ENCODE measurements around the gene RNF208.

Gene RNF208

DNA sequence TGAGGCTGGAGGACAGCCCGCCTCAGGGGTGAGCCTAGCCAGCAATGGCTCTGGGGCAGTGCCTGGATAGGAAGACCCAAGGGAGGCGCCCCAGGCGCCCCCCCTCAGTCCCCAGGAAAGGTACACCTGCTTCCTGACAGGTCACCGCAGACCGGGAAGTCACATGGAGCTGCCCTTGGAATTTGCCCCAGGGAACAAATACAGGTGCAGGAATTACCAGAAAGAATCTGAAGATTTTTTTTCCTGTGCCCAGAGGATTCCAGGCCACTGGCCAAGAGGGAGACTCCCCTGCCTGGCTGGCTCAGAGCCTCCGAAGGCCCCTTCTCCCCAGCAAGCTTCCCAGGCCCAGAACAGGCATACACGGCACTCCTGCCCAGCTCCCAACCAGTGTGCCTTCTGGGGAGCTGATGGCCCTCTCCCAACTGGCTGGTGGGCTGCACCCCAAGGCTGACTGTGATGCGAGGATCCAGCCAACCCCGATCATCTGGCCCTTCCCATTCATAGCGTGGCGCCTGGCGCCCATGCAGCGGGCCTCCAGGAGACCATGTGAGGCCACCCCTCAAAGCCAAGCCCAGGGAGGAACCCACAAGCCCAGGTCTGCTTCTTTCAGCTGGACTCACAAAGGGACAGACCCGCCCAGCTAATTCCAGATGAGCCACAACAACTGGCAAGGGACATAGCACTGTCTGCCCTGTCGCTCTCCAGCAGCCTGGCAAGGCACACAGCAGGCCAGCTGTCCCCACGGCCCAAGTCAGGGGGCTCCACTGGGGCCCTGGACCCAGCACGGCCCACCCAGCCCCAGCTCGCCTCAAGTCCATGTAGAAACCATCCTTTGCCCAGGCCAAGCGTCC is 23.8 kb downstream of the RNF208 start:
- Histone ChIP-seq H3K4me1 (ENCODE audit: insufficient read depth, low read length) (peaks cover 34% of the 10 kb centered on the region), H3K4me3 (ENCODE audit: low read depth in 1 of 2, low read length in 2 of 2) (no peak overlapping the region), H3K27ac (ENCODE audit: low read depth, low read length) (no peak overlapping the region), H3K27me3 (ENCODE audit: control insufficient read depth in 1 of 2, insufficient read depth in 2 of 2, low read length in 2 of 2) (no peaks in the 10 kb centered on the region), H3K9me3 (ENCODE audit: low read length) (no peaks in the 10 kb centered on the region), H3K9ac (ENCODE audit: low read length) (no peak overlapping the region), H3K36me3 (ENCODE audit: insufficient read depth, low read length) (no peaks in the 10 kb centered on the region)

DNA sequence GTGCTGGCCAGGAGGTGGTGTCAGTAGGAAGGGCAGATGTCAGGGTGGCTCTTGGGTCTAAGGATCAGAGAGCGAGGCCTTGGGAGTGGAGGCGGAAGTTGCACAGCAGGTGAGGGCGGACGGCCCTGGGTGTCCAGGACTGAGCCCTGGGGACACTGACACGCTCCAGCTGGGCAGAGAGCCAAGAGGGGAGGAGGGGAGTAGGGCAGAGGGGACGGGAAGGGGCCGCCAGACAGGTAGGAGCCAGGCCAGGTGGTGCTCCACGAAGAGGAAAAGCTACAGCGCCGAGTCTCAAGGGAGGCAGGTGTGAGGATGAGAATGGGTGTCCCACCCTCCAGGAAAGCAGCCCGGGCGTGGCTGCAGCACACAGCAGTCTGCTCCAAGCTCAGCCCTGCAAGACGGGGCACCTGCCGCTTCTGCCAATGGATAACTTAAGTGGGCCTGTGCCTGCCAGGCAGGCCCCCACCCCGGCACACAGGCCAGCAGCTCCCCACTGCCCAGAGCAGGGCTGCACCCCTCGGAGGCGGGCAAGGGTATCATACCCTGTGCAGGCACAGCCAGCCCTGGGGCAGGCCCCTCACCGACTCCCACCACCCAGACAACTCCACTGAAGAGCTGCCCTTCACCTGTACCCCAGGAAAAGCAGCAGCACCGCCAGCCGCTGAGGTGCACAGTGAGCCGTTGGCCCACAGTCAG is 26.4 kb downstream of the RNF208 start:
- Histone ChIP-seq H3K4me1 (ENCODE audit: insufficient read depth, low read length) (peaks cover 18% of the 10 kb centered on the region), H3K36me3 (ENCODE audit: insufficient read depth, low read length) (peaks cover 10% of the 10 kb centered on the region), H3K27me3 (ENCODE audit: control insufficient read depth in 1 of 2, insufficient read depth in 2 of 2, low read length in 2 of 2) (no peaks in the 10 kb centered on the region), H3K9me3 (ENCODE audit: low read length) (no peaks in the 10 kb centered on the region), H3K4me3 (ENCODE audit: low read depth in 1 of 2, low read length in 2 of 2) (no peak overlapping the region), H3K27ac (ENCODE audit: low read depth, low read length) (no peak overlapping the region), H3K9ac (ENCODE audit: low read length) (no peak overlapping the region)

DNA sequence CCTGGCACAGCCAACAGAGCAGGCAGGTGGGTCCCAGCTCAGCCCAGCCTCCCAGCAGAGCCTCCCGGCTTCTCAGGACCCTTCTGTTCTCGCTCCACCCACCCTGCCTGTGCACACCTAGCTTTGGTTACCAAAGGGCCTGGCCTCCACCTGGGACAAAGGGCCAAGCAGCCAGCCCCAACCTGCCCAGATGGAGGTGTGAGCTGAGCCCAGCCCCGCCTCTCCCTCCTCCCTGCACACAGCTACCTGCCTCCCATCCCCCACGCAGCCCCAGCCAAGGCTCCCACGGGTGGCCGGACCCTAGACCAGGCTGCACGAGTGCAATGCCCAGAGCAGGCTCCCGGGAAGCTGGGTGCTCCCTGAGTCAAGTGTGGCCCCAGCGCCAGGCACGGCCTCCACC is 27.1 kb downstream of the RNF208 start:
- H3K4me3 ChIP-seq (ENCODE audit: low read depth in 1 of 2, low read length in 2 of 2), result no peak overlapping the region

DNA sequence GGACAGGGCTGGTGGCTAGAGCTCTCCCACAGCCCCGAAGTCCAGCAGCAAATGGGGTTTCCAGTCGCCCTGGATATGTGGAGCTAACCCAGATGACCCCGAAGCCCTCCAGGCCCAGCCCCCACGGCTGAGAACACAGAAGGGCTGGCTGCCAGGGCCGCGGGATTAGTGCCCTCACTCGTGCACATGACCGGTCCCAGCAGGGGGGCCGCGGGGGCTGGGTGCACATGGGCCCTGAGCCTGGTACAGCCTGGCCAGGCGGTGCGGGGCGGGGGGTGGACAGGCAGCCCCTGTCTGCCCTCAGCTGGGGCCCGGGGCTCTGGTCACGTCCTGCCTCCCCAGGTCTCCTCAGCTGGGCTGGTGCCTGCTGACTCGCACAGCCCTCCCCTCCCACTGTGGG is 27.7 kb downstream of the RNF208 start:
- Histone ChIP-seq H3K27me3 (ENCODE audit: control insufficient read depth in 1 of 2, insufficient read depth in 2 of 2, low read length in 2 of 2) (no peaks in the 10 kb centered on the region), H3K4me3 (ENCODE audit: low read depth in 1 of 2, low read length in 2 of 2) (no peak overlapping the region), H3K9ac (ENCODE audit: low read length) (no peak overlapping the region), H3K36me3 (ENCODE audit: insufficient read depth, low read length) (peaks cover 20% of the 10 kb centered on the region), H3K4me1 (ENCODE audit: insufficient read depth, low read length) (peaks cover 26% of the 10 kb centered on the region), H3K27ac (ENCODE audit: low read depth, low read length) (no peak overlapping the region), H3K9me3 (ENCODE audit: low read length) (no peaks in the 10 kb centered on the region)

More for the DNA sequence above, 27.1 kb downstream of the RNF208 start:
- Histone ChIP-seq H3K4me1 (ENCODE audit: insufficient read depth, low read length) (peaks cover 23% of the 10 kb centered on the region), H3K36me3 (ENCODE audit: insufficient read depth, low read length) (peaks cover 18% of the 10 kb centered on the region), H3K27ac (ENCODE audit: low read depth, low read length) (no peak overlapping the region), H3K27me3 (ENCODE audit: control insufficient read depth in 1 of 2, insufficient read depth in 2 of 2, low read length in 2 of 2) (no peaks in the 10 kb centered on the region), H3K9me3 (ENCODE audit: low read length) (no peaks in the 10 kb centered on the region), H3K9ac (ENCODE audit: low read length) (no peak overlapping the region)

DNA sequence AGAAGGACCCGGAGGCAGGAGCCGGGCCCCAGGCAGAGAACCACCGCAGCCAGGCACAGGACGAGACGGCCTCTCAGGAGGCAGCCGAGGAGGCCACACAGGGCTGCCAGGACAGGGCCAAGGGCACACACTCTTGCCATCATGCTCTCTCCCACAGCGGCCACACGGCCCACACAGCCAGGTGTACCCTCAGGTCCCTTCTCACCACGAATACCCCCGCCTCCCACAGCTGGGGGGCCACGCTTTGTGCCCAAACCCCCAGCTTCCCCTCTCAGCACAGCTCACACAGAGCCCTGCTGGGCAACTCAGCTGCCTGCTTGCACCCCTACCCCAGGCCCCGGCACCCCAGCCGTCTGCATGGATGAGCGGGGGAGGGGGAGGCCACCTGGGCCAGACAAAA is 28.3 kb downstream of the RNF208 start:
- Histone ChIP-seq H3K4me1 (ENCODE audit: insufficient read depth, low read length) (peaks cover 22% of the 10 kb centered on the region), H3K27me3 (ENCODE audit: control insufficient read depth in 1 of 2, insufficient read depth in 2 of 2, low read length in 2 of 2) (no peaks in the 10 kb centered on the region), H3K9ac (ENCODE audit: low read length) (no peak overlapping the region), H3K27ac (ENCODE audit: low read depth, low read length) (no peak overlapping the region), H3K9me3 (ENCODE audit: low read length) (no peaks in the 10 kb centered on the region), H3K36me3 (ENCODE audit: insufficient read depth, low read length) (peaks cover 20% of the 10 kb centered on the region), H3K4me3 (ENCODE audit: low read depth in 1 of 2, low read length in 2 of 2) (no peak overlapping the region)

DNA sequence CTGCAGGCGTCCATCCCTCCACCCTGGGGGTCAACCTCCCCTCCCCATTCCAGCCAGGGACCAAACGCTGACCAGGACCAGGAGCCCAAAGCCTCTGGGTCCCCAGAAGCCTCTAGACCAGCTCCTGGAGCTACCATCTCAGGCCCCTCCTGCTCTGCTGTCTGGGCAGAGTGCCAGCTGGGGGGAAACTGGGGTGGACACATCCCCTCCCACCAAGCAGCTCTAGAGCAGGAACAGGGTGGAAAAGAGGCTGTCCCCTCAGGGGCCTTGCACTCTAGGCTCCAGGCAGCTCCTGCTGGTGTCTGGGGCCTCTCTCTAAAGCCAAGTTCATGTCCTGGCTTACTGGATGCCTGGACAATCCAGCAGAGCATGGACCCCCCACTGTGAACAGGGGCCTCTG is 29.2 kb downstream of the RNF208 start:
- Histone ChIP-seq H3K4me1 (ENCODE audit: insufficient read depth, low read length) (peaks cover 13% of the 10 kb centered on the region), H3K27me3 (ENCODE audit: control insufficient read depth in 1 of 2, insufficient read depth in 2 of 2, low read length in 2 of 2) (no peaks in the 10 kb centered on the region), H3K27ac (ENCODE audit: low read depth, low read length) (no peak overlapping the region), H3K4me3 (ENCODE audit: low read depth in 1 of 2, low read length in 2 of 2) (no peak overlapping the region), H3K9me3 (ENCODE audit: low read length) (no peaks in the 10 kb centered on the region), H3K36me3 (ENCODE audit: insufficient read depth, low read length) (peaks cover 20% of the 10 kb centered on the region), H3K9ac (ENCODE audit: low read length) (no peak overlapping the region)

DNA sequence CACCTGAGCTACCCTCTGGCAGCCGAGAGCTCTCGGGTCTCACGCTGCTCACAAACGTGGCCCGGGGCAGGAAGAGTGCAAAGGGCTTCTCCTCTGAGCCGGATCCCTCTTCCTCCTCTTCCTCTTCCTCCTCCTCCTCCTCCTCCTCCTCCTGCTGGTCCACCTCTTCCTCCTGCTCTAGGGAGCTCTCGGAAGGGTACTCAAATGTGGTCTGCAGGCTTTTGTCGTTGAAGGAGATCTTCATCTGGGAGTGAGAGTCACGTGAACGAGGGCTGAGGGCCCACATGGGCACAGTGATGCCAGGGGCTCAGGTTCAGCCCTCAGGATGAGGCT is 29.6 kb downstream of the RNF208 start:
- Histone ChIP-seq H3K4me1 (ENCODE audit: insufficient read depth, low read length) (peaks cover 17% of the 10 kb centered on the region), H3K27ac (ENCODE audit: low read depth, low read length) (no peak overlapping the region)

DNA sequence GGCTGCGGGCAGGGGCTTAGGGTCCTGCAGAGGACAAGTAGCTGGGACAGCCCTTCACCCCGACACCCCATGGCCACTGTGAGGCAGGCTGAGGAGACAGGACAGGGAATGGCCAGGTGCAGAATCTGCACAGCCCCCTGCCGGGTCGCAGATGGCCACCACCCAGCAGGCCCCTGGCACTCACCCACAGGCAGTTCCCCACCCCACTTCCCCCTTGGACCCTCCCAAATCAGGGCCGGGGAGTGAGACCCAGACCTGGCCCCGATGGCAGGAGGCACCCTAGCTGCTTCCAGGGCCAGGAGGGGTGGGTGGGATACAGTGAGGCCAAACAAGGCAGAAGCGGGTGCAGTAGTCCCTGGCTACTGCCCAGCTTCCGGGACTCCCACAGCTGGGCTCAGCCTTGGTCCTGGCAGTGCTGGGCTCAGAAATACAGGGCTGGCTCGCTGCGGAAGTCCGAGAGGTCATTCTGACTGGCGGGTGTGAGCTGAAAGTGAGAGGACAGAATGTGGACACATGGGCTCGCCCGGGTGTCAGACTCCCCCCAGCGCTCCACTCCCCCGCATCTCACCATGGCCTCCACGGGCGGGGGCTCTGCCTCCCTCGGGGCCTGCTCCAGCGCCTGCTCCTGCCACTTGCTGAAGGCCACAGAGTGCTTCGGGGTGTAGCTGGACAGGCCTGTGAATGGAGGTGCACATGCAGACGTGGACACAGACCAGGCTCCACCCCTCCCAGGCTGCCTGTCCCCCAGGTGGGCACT is 30.2 kb downstream of the RNF208 start:
- Histone ChIP-seq H3K27ac (ENCODE audit: low read depth, low read length) (no peak overlapping the region), H3K36me3 (ENCODE audit: insufficient read depth, low read length) (peaks cover 22% of the 10 kb centered on the region), H3K4me1 (ENCODE audit: insufficient read depth, low read length) (peaks cover 22% of the 10 kb centered on the region), H3K4me3 (ENCODE audit: low read depth in 1 of 2, low read length in 2 of 2) (no peak overlapping the region), H3K27me3 (ENCODE audit: control insufficient read depth in 1 of 2, insufficient read depth in 2 of 2, low read length in 2 of 2) (no peaks in the 10 kb centered on the region), H3K9ac (ENCODE audit: low read length) (no peak overlapping the region), H3K9me3 (ENCODE audit: low read length) (no peaks in the 10 kb centered on the region)

More for the DNA sequence above, 29.6 kb downstream of the RNF208 start:
- Histone ChIP-seq H3K36me3 (ENCODE audit: insufficient read depth, low read length) (peaks cover 20% of the 10 kb centered on the region), H3K9me3 (ENCODE audit: low read length) (no peaks in the 10 kb centered on the region), H3K4me3 (ENCODE audit: low read depth in 1 of 2, low read length in 2 of 2) (no peak overlapping the region), H3K9ac (ENCODE audit: low read length) (no peak overlapping the region), H3K27me3 (ENCODE audit: control insufficient read depth in 1 of 2, insufficient read depth in 2 of 2, low read length in 2 of 2) (no peaks in the 10 kb centered on the region)

DNA sequence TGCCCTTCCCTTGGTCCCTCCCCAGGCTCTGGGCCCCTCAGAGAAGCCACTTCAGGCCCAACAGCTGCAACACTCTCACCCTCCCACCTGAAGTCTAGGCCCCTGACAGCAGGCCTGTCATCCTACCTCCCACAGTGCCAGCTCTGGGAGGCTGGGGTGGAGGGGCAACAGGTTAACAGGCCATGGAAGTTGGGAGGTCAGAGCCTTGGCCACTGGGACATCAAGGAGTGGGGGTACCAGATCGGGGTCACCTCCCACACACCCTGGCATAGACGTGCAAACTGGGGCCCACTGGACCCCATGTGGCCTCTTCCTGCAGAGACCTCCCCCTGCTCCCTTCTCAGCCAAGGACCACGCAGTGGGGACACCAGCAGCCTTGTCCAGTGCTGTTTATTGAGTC is 30.8 kb downstream of the RNF208 start:
- Histone ChIP-seq H3K9me3 (ENCODE audit: low read length) (no peaks in the 10 kb centered on the region), H3K9ac (ENCODE audit: low read length) (no peak overlapping the region), H3K4me3 (ENCODE audit: low read depth in 1 of 2, low read length in 2 of 2) (no peak overlapping the region), H3K36me3 (ENCODE audit: insufficient read depth, low read length) (peaks cover 28% of the 10 kb centered on the region), H3K27me3 (ENCODE audit: control insufficient read depth in 1 of 2, insufficient read depth in 2 of 2, low read length in 2 of 2) (no peaks in the 10 kb centered on the region), H3K4me1 (ENCODE audit: insufficient read depth, low read length) (peaks cover 29% of the 10 kb centered on the region), H3K27ac (ENCODE audit: low read depth, low read length) (no peak overlapping the region)

DNA sequence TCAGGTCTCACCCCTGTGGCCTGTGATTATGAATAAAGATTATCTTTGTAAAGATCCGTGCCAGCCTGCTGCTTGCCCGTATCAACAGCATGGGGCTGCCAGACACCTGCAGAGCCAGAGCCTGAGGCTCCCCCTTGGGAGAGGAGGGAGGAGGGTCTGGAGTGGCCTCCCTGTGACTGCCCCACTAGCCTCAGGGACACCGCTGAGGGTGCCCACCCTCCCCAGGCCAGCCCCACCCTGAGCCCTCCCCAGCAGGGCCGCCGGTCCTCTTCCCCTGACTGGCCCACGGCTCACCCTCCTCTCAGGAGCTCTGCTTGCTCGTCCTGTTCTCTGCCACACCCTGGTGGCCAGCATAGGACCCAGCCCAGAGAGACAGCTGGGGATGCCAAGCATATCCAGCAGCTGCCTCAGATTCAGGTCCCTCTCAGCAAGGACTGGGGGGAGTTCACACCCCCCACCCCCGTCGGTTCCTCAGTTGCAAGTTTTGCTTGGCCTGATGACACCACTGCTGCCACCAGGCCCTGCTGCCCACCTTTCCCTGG is 31.7 kb downstream of the RNF208 start:
- Histone ChIP-seq H3K27ac (ENCODE audit: low read depth, low read length) (no peak overlapping the region), H3K4me1 (ENCODE audit: insufficient read depth, low read length) (peaks cover 32% of the 10 kb centered on the region), H3K36me3 (ENCODE audit: insufficient read depth, low read length) (peaks cover 37% of the 10 kb centered on the region), H3K9me3 (ENCODE audit: low read length) (no peaks in the 10 kb centered on the region), H3K4me3 (ENCODE audit: low read depth in 1 of 2, low read length in 2 of 2) (no peak overlapping the region), H3K9ac (ENCODE audit: low read length) (no peak overlapping the region), H3K27me3 (ENCODE audit: control insufficient read depth in 1 of 2, insufficient read depth in 2 of 2, low read length in 2 of 2) (no peaks in the 10 kb centered on the region)

Data from muscle layer of colon (tissue), 2 donors.